WTC11 (cell line): ENCODE measurements around the gene STRN. TPM values are rescaled to one million over a fixed set of nuclear protein-coding genes. Genes with fewer than 3 reads are reported as not detected.

Experiments used
- ATAC-seq: fragments of 200-7000 bp; cut with Tn5 transposase; 2 replicates; pipeline ENCODE4 v1.10.0; 2021; ENCODE audit warnings: mild to moderate bottlenecking, moderate library complexity
- CTCF ChIA-PET: fragments of 300-600 bp; sonication (Branson Sonifier 250); formaldehyde crosslinking; loops from one replicate; lab custom pipeline; 2021; ENCODE audit warnings: antibody characterized with exemption; lab: Charles Lee
- POLR2A ChIA-PET: fragments of 350-600 bp; sonication (Branson Sonifier 250); formaldehyde crosslinking; loops from one replicate; lab custom pipeline; 2021; ENCODE audit warnings: antibody characterized with exemption; lab: Charles Lee
- DNase-seq: peaks from one replicate; pipeline ENCODE4 v3.0.0; 2021; ENCODE audit warnings: low spot score
- H3K27ac Mint-ChIP-seq: 2 replicates; pipeline ENCODE4 v1.8.0; 2021; ENCODE audit warnings: mixed read lengths
- H3K27me3 Mint-ChIP-seq: 2 replicates; pipeline ENCODE4 v1.8.0; 2021; ENCODE audit warnings: low read depth, mild to moderate bottlenecking, moderate library complexity, mixed read lengths
- H3K36me3 Mint-ChIP-seq: 2 replicates; pipeline ENCODE4 v1.8.0; 2021; ENCODE audit warnings: mixed read lengths
- H3K4me1 Mint-ChIP-seq: 2 replicates; pipeline ENCODE4 v1.8.0; 2022; ENCODE audit warnings: mixed read lengths
- H3K4me3 Mint-ChIP-seq: 2 replicates; pipeline ENCODE4 v1.8.0; 2021; ENCODE audit warnings: mild to moderate bottlenecking, moderate library complexity, mixed read lengths
- H3K9me3 Mint-ChIP-seq: 2 replicates; pipeline ENCODE4 v1.8.0; 2021; ENCODE audit warnings: mixed read lengths
- ARID4B ChIP-seq: sonication (generic); formaldehyde crosslinking; IDR thresholded peaks from 2 replicates; pipeline ENCODE4 v1.8.0; 2023; ENCODE audit warnings: missing genetic modification reagents, mild to moderate bottlenecking, borderline replicate concordance
- CBFB ChIP-seq: sonication (generic); formaldehyde crosslinking; IDR thresholded peaks from 2 replicates; pipeline ENCODE4 v1.8.1; 2022; ENCODE audit warnings: mild to moderate bottlenecking, low read depth, missing genetic modification reagents
- CREM ChIP-seq: sonication (generic); formaldehyde crosslinking; IDR thresholded peaks from 2 replicates; pipeline ENCODE4 v1.8.1; 2022; ENCODE audit warnings: mild to moderate bottlenecking, missing genetic modification reagents, moderate library complexity
- E2F5 ChIP-seq: sonication (generic); formaldehyde crosslinking; IDR thresholded peaks from 2 replicates; pipeline ENCODE4 v1.8.1; 2022; ENCODE audit warnings: mild to moderate bottlenecking, moderate library complexity, missing genetic modification reagents
- ERG ChIP-seq: fragments of 250-450 bp; sonication (Bioruptor Pico); IDR thresholded peaks from 2 replicates; pipeline ENCODE4 v1.8.0; 2021; ENCODE audit warnings: mild to moderate bottlenecking
- FOXJ3 ChIP-seq: sonication (generic); formaldehyde crosslinking; IDR thresholded peaks from 2 replicates; pipeline ENCODE4 v1.9.0; 2021; ENCODE audit warnings: missing genetic modification reagents, mild to moderate bottlenecking, borderline replicate concordance
- IRF1 ChIP-seq: sonication (generic); formaldehyde crosslinking; IDR thresholded peaks from 2 replicates; pipeline ENCODE4 v1.8.0; 2023; ENCODE audit warnings: missing genetic modification reagents
- NFE2L1 ChIP-seq: sonication (generic); formaldehyde crosslinking; IDR thresholded peaks from 2 replicates; pipeline ENCODE4 v1.8.1; 2023; ENCODE audit warnings: missing genetic modification reagents
- PREB ChIP-seq: sonication (generic); formaldehyde crosslinking; IDR thresholded peaks from 2 replicates; pipeline ENCODE4 v1.8.1; 2022; ENCODE audit warnings: mild to moderate bottlenecking, missing genetic modification reagents, moderate library complexity, borderline replicate concordance
- SOX15 ChIP-seq: fragments of 250-450 bp; sonication (Bioruptor Pico); IDR thresholded peaks from 2 replicates; pipeline ENCODE4 v1.9.0; 2021; ENCODE audit warnings: mild to moderate bottlenecking
- SP1 ChIP-seq: sonication (generic); formaldehyde crosslinking; conservative IDR thresholded peaks from 2 replicates; pipeline ENCODE4 v1.8.1; 2022; ENCODE audit warnings: missing genetic modification reagents
- STAT6 ChIP-seq: sonication (generic); formaldehyde crosslinking; conservative IDR thresholded peaks from 2 replicates; pipeline ENCODE4 v1.8.1; 2023; ENCODE audit warnings: mild to moderate bottlenecking, low read depth, missing genetic modification reagents, moderate library complexity
- TCF7 ChIP-seq: sonication (generic); formaldehyde crosslinking; IDR thresholded peaks from 2 replicates; pipeline ENCODE4 v1.8.0; 2022; ENCODE audit warnings: mild to moderate bottlenecking, low read depth, missing genetic modification reagents, moderate library complexity
- TP53 ChIP-seq: sonication (generic); formaldehyde crosslinking; IDR thresholded peaks from 2 replicates; pipeline ENCODE4 v1.8.1; 2023; ENCODE audit warnings: mild to moderate bottlenecking, missing genetic modification reagents
- ZBTB21 ChIP-seq: sonication (generic); formaldehyde crosslinking; IDR thresholded peaks from 2 replicates; pipeline ENCODE4 v1.8.1; 2023; ENCODE audit warnings: mild to moderate bottlenecking, missing genetic modification reagents, borderline replicate concordance
- ZNF232 ChIP-seq: sonication (generic); formaldehyde crosslinking; IDR thresholded peaks from 2 replicates; pipeline ENCODE4 v1.8.0; 2022; ENCODE audit warnings: mild to moderate bottlenecking, missing genetic modification reagents
- ZNF263 ChIP-seq: sonication (generic); formaldehyde crosslinking; IDR thresholded peaks from 2 replicates; pipeline ENCODE4 v1.8.1; 2022; ENCODE audit warnings: low read depth, mild to moderate bottlenecking, moderate library complexity, missing genetic modification reagents
- ZNF317 ChIP-seq: sonication (generic); formaldehyde crosslinking; IDR thresholded peaks from 2 replicates; pipeline ENCODE4 v1.8.1; 2023; ENCODE audit warnings: low read depth, mild to moderate bottlenecking, moderate library complexity, missing genetic modification reagents, borderline replicate concordance
- ZNF423 ChIP-seq: fragments of 250-450 bp; sonication (Bioruptor Pico); IDR thresholded peaks from 2 replicates; pipeline ENCODE4 v2.1.2; 2022; ENCODE audit warnings: mild to moderate bottlenecking, moderate library complexity
- ZNF512 ChIP-seq: sonication (generic); formaldehyde crosslinking; IDR thresholded peaks from 2 replicates; pipeline ENCODE4 v1.8.1; 2022; ENCODE audit warnings: missing genetic modification reagents, borderline replicate concordance
- ZNF671 ChIP-seq: fragments of 250-450 bp; sonication (Bioruptor Pico); IDR thresholded peaks from 2 replicates; pipeline ENCODE4 v1.8.0; 2021; ENCODE audit warnings: mild to moderate bottlenecking
- total RNA-seq: library from RNA; stranded (reverse); gene quantifications from 3 replicates; pipeline ENCODE4 v1.2.3, GENCODE V29; 2021

Gene STRN
- total RNA-seq, 1 experiment from 2014 or later = 34.7 TPM

- TF ChIP-seq STAT6 (CRISPR knock-in tag) (no peak), SP1 (no peak), IRF1 (CRISPR knock-in tag) (no peak), TP53 (CRISPR knock-in tag) (no peak), TCF7 (CRISPR knock-in tag) (no peak), NFE2L1 (no peak), CREM (CRISPR knock-in tag) (no peak)
Measured at GRCh38 chr2:36963106-36963505, 3.2 kb downstream of the STRN start (continued).

- Mint-ChIP-seq H3K4me1 (peaks cover 71% of the 10 kb centered on the region), H3K36me3 (no peaks in the 10 kb centered on the region), H3K27ac (0 out of 2 replicates have a peak overlapping the region, but pooled peaks have one; percentile 33), H3K27me3 (no peaks in the 10 kb centered on the region), H3K4me3 (no peak overlapping the region), H3K9me3 (no peaks in the 10 kb centered on the region)
- DNase-seq (no peak), ATAC-seq (no peak)
- POLR2A ChIA-PET = no interaction called here
- CTCF ChIA-PET = interaction anchor here (0.9 kb wide), 1 partner anchor 8 kb away, joined by 4 read pairs; no protein-coding TSS in a partner anchor
- TF ChIP-seq ZNF317 (no peak), ZNF263 (CRISPR knock-in tag) (no peak), ZNF671 (CRISPR knock-in tag) (no peak), ZNF512 (no peak), IRF1 (CRISPR knock-in tag) (no peak), CBFB (CRISPR knock-in tag) (no peak), ZNF423 (CRISPR knock-in tag) (no peak), ARID4B (no peak), E2F5 (CRISPR knock-in tag) (no peak), TCF7 (CRISPR knock-in tag) (no peak), ERG (CRISPR knock-in tag) (no peak), SOX15 (CRISPR knock-in tag) (no peak), PREB (CRISPR knock-in tag) (no peak), ZNF232 (CRISPR knock-in tag) (no peak), ZBTB21 (CRISPR knock-in tag) (no peak), FOXJ3 (CRISPR knock-in tag) (no peak)
Measured at GRCh38 chr2:36960773-36961172, 5.6 kb downstream of the STRN start.
